ENCODE data around the gene VPS13D. TPM values are rescaled to one million over a fixed set of nuclear protein-coding genes. Genes with fewer than 3 reads are reported as not detected.

Gene VPS13D
- total RNA-seq, 1 experiment from 2014 or later: 36.5 TPM

DNA sequence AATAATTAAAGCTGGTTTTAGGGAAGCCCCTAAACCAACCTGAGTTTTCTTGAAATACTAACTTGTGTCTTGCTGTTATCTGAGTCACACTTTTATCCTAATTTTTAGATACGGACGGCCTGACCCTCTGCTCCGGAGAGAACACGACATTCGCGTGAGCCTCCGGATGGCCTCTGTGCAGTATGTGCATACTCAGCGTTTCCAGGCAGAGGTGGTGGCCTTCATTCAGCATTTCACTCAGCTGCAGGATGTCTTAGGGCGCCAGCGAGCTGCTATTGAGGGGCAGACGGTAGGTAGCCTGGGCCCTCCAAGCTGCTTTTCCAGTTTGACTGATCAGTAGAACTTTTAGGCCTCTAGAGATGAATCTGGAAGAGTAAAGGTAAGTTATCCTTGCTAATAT lies 63.6 kb downstream of the VPS13D start:
- Mint-ChIP-seq H3K4me1 (ENCODE audit: insufficient read depth, unreplicated experiment) (no peaks in the 10 kb centered on the region), H3K27ac (ENCODE audit: low read depth, unreplicated experiment) (no peak overlapping the region), H3K27me3 (ENCODE audit: insufficient read depth, unreplicated experiment) (no peaks in the 10 kb centered on the region), H3K4me3 (ENCODE audit: unreplicated experiment) (no peak overlapping the region), H3K36me3 (ENCODE audit: insufficient read depth, unreplicated experiment) (peaks cover 71% of the 10 kb centered on the region), H3K9me3 (ENCODE audit: unreplicated experiment) (no peaks in the 10 kb centered on the region)
- intact Hi-C loops (cut with micrococcal nuclease): no loop called here
- DNase-seq (ENCODE audit: unreplicated experiment): no peak
- ChIA-PET POLR2A (interaction anchor here (0.7 kb wide), 1 partner anchor 207 kb away, joined by 3 read pairs; no protein-coding TSS in a partner anchor), CTCF (interaction anchor here (0.8 to 2.2 kb wide), 3 partner anchors 17 to 65 kb away, joined by 3 to 10 read pairs (median 3); no protein-coding TSS in a partner anchor)
- BruUV-seq (replicated peaks): no TSS peak
- TF ChIP-seq, protein P1, sequence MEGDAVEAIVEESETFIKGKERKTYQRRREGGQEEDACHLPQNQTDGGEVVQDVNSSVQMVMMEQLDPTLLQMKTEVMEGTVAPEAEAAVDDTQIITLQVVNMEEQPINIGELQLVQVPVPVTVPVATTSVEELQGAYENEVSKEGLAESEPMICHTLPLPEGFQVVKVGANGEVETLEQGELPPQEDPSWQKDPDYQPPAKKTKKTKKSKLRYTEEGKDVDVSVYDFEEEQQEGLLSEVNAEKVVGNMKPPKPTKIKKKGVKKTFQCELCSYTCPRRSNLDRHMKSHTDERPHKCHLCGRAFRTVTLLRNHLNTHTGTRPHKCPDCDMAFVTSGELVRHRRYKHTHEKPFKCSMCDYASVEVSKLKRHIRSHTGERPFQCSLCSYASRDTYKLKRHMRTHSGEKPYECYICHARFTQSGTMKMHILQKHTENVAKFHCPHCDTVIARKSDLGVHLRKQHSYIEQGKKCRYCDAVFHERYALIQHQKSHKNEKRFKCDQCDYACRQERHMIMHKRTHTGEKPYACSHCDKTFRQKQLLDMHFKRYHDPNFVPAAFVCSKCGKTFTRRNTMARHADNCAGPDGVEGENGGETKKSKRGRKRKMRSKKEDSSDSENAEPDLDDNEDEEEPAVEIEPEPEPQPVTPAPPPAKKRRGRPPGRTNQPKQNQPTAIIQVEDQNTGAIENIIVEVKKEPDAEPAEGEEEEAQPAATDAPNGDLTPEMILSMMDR (IDR thresholded peaks at IDR 0.05; ENCODE audit: unreplicated experiment): no peak

DNA sequence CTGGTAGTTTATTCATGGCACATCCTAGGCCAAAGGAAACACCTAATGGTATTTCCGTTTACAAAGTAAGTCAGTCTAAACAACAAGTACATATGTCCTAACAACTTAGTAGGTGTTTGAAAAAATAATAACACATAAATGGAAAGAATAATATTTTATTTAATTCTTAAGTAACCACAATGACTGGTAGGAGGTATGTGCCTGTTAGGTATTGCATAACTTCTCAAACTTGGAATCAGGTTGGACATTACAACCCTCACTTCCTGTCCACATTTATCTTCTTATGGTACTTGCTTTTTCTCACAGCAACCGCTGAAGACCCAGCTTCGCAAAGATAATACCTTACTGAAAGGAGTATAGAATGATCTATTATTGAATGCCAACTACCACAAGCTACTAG lies 64.2 kb downstream of the VPS13D start:
- Mint-ChIP-seq H3K27ac (ENCODE audit: low read depth, unreplicated experiment) (no peak overlapping the region), H3K4me1 (ENCODE audit: insufficient read depth, unreplicated experiment) (no peaks in the 10 kb centered on the region), H3K36me3 (ENCODE audit: insufficient read depth, unreplicated experiment) (peaks cover 77% of the 10 kb centered on the region), H3K27me3 (ENCODE audit: insufficient read depth, unreplicated experiment) (no peaks in the 10 kb centered on the region), H3K4me3 (ENCODE audit: unreplicated experiment) (no peak overlapping the region), H3K9me3 (ENCODE audit: unreplicated experiment) (no peaks in the 10 kb centered on the region)
- DNase-seq (ENCODE audit: unreplicated experiment): peak; percentile 8
- intact Hi-C loops (cut with micrococcal nuclease): no loop called here
- no TSS peak for BruUV-seq (replicated peaks)
- CTCF ChIA-PET: interaction anchor here (0.6 to 2.2 kb wide), 4 partner anchors 18 to 364 kb away, joined by 3 to 10 read pairs (median 4); no protein-coding TSS in a partner anchor
- TF ChIP-seq, protein P1 (IDR thresholded peaks at IDR 0.05; ENCODE audit: unreplicated experiment): no peak
- POLR2A ChIA-PET: no interaction called here

DNA sequence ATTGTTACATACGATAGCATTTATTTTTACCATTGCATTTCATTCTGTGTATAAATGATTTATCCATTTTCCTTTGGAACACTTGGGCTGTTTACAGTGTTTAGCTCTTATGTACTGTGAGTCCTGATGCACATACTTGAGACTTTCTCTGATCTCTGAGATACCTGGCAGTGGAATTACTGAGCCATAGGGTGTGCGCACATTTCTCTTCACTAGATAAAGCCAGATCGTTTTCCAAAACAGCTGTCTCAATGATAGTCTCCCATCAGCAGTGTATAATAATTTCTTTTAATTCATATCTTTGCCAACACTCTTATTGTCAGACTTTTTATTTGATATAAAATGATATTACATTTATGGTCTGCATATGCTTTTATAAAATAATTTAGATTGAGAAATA lies 66.2 kb downstream of the VPS13D start:
- CTCF ChIA-PET: no interaction called here
- H3K27me3 Mint-ChIP-seq (ENCODE audit: insufficient read depth, unreplicated experiment): no peaks in the 10 kb centered on the region
- H3K9me3 Mint-ChIP-seq (ENCODE audit: unreplicated experiment): no peaks in the 10 kb centered on the region
- H3K27ac Mint-ChIP-seq (ENCODE audit: low read depth, unreplicated experiment): no peak overlapping the region
- no peak overlapping the region for H3K4me3 Mint-ChIP-seq (ENCODE audit: unreplicated experiment)
- H3K4me1 Mint-ChIP-seq (ENCODE audit: insufficient read depth, unreplicated experiment): no peaks in the 10 kb centered on the region
- TF ChIP-seq, protein P1 (IDR thresholded peaks at IDR 0.05; ENCODE audit: unreplicated experiment): no peak
- DNase-seq (ENCODE audit: unreplicated experiment): no peak
- POLR2A ChIA-PET: interaction anchor here (0.6 to 0.8 kb wide), 4 partner anchors 16 to 172 kb away, joined by 3 to 4 read pairs (median 3); no protein-coding TSS in a partner anchor
- peaks cover 82% of the 10 kb centered on the region for H3K36me3 Mint-ChIP-seq (ENCODE audit: insufficient read depth, unreplicated experiment)
- intact Hi-C loops (cut with micrococcal nuclease): no loop called here
- BruUV-seq (replicated peaks): no TSS peak

DNA sequence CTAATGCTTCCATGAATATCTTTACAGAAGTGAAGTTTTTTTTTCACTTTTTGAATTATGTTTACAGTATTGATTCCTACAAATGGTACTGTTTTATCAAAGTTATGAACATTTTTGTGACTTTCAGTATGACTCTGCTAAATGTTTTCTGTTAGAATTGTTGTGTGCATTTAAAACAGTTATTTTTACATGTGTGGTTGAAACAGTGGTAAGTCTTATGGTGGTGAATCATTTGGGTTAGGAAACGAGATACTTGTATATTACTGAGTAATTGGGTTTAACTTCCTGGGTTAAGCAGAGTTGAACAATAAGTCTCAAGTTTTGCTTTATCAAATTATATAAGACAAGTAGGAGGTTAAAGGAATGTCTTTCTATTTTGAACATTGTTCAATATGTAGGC lies 66.8 kb downstream of the VPS13D start:
- peak; percentile 12 for DNase-seq (ENCODE audit: unreplicated experiment)

More for the DNA sequence above, 66.8 kb downstream of the VPS13D start:
- Mint-ChIP-seq H3K9me3 (ENCODE audit: unreplicated experiment) (no peaks in the 10 kb centered on the region), H3K27me3 (ENCODE audit: insufficient read depth, unreplicated experiment) (no peaks in the 10 kb centered on the region), H3K36me3 (ENCODE audit: insufficient read depth, unreplicated experiment) (peaks cover 77% of the 10 kb centered on the region), H3K27ac (ENCODE audit: low read depth, unreplicated experiment) (no peak overlapping the region), H3K4me1 (ENCODE audit: insufficient read depth, unreplicated experiment) (no peaks in the 10 kb centered on the region), H3K4me3 (ENCODE audit: unreplicated experiment) (no peak overlapping the region)
- TF ChIP-seq, protein P1 (IDR thresholded peaks at IDR 0.05; ENCODE audit: unreplicated experiment): no peak
- intact Hi-C loops (cut with micrococcal nuclease): no loop called here
- POLR2A ChIA-PET: interaction anchor here (0.6 to 0.8 kb wide), 5 partner anchors 24 to 173 kb away, joined by 3 to 4 read pairs (median 3); no protein-coding TSS in a partner anchor
- no TSS peak for BruUV-seq (replicated peaks)
- CTCF ChIA-PET: interaction anchor here (1.0 kb wide), 1 partner anchor 43 kb away, joined by 3 read pairs; no protein-coding TSS in a partner anchor

Measured in MCF 10A (cell line).